ENCODE results near the gene PHF21A. TPM values are rescaled to one million over a fixed set of nuclear protein-coding genes. Genes with fewer than 3 reads are reported as not detected.

Gene PHF21A
- total and polyA plus RNA-seq, 10 of the 15 experiments (the other 5 are each of a cell fraction or from before 2014, with no cell fraction given): 2.6 to 37.2 (median 16.0) TPM

DNA sequence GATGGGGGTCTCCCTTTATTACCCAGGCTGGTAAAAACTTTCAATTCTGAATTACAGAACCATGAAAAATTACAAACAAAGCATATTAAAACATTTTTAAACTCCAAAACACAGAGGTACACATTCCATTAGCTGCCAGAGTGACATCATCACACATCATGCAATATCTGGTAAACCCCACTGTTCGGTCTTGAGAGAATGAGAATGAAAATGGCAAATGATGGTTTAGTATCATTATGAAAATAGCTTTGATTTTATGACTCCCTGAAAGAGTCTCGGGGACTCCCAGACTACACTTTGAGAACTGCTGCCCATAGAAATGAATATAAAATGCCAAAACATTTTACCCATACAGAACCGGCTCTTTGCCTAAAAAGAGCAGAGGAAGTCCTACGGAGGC, 180.0 kb downstream of the PHF21A start (continued):
- TF ChIP-seq, protein P1, sequence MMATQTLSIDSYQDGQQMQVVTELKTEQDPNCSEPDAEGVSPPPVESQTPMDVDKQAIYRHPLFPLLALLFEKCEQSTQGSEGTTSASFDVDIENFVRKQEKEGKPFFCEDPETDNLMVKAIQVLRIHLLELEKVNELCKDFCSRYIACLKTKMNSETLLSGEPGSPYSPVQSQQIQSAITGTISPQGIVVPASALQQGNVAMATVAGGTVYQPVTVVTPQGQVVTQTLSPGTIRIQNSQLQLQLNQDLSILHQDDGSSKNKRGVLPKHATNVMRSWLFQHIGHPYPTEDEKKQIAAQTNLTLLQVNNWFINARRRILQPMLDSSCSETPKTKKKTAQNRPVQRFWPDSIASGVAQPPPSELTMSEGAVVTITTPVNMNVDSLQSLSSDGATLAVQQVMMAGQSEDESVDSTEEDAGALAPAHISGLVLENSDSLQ (IDR thresholded peaks at IDR 0.05): no peak
- TF ChIP-seq EZH2 (IDR thresholded peaks at IDR 0.05; ENCODE audit: borderline replicate concordance, control insufficient read depth, low read depth, low read length): no peak
- TF ChIP-seq CREB1 (IDR thresholded peaks at IDR 0.05; ENCODE audit: low read depth): 0 out of 2 replicates have a peak, but pooled peaks have one; percentile 28
- TF ChIP-seq SMARCA5 (IDR thresholded peaks at IDR 0.05): no peak
- no peak for TF ChIP-seq ZNF384 (IDR thresholded peaks at IDR 0.05; ENCODE audit: borderline replicate concordance, low read depth, low read length)
- TF ChIP-seq EED (IDR thresholded peaks at IDR 0.05; ENCODE audit: low read depth): no peak

- ChIA-PET SMC1A (ENCODE audit: uncharacterized antibody, unreplicated experiment) (interaction anchor here (1.0 to 4.2 kb wide), 4 partner anchors 9 to 26 kb away, joined by 3 to 24 read pairs (median 4); partner anchors contain the start of gene PEX16), POLR2A (interaction anchor here (0.6 to 2.3 kb wide), 7 partner anchors 9 to 1280 kb away, joined by 3 to 19 read pairs (median 4); no protein-coding TSS in a partner anchor), CTCF (interaction anchor here (0.7 to 4.2 kb wide), 4 partner anchors 10 to 67 kb away, joined by 3 to 34 read pairs (median 7); no protein-coding TSS in a partner anchor), RAD21 (ENCODE audit: unreplicated experiment) (interaction anchor here (0.6 to 2.2 kb wide), 3 partner anchors 10 to 97 kb away, joined by 3 to 11 read pairs (median 9); partner anchors contain the start of gene PEX16)
- no peaks in the 10 kb centered on the region for H3K79me2 ChIP-seq (ENCODE audit: control insufficient read depth, insufficient read depth, low read length)
- H3K36me3 ChIP-seq (ENCODE audit: control insufficient read depth in 2 of 2, insufficient read depth in 2 of 2, low read length in 1 of 2): peaks cover 7 to 10% of the 10 kb centered on the region in 2 experiments
- ATAC-seq: no peak
- WGBS (ENCODE audit: insufficient coverage, insufficient replicate concordance, low lambda C conversion rate, missing lambda C conversion rate): 78% methylated on average over 2 of the region's 2 CpGs
- in situ Hi-C loops (cut with MboI): no loop called here
- intact Hi-C loops (cut with micrococcal nuclease; ENCODE audit: unreplicated experiment): no loop called here
- H3K27me3 ChIP-seq (replicated peaks in 1 of 2; ENCODE audit: control insufficient read depth in 2 of 2, insufficient read depth in 2 of 2, low read length in 1 of 2): no peaks in the 10 kb centered on the region
- H3K4me1 ChIP-seq (ENCODE audit: control insufficient read depth, insufficient read depth, low read length): peaks cover 9% of the 10 kb centered on the region
- DNase-seq (ENCODE audit: low read depth, low spot score): no peak
- FAIRE-seq: no peak
- no peak overlapping the region for H3K4me2 ChIP-seq (ENCODE audit: control insufficient read depth, insufficient read depth)
- BruUV-seq (replicated peaks): no TSS peak
- H3K9ac ChIP-seq (ENCODE audit: control insufficient read depth, insufficient read depth, low read length): no peak overlapping the region
- H4K20me1 ChIP-seq (ENCODE audit: control insufficient read depth, insufficient read depth): no peaks in the 10 kb centered on the region
- no peak overlapping the region for H3K27ac ChIP-seq (ENCODE audit: control insufficient read depth, insufficient read depth)
- H3K4me3 ChIP-seq: no peak overlapping the region
- H2AFZ ChIP-seq (ENCODE audit: control insufficient read depth, low read depth, low read length): no peak overlapping the region
- no peaks in the 10 kb centered on the region for H3K9me3 ChIP-seq (replicated peaks; ENCODE audit: control insufficient read depth, insufficient read depth, low read length)
- TF ChIP-seq FOXK2 (IDR thresholded peaks at IDR 0.05): no peak
- TF ChIP-seq RBBP5 (conservative IDR thresholded peaks at IDR 0.05): no peak
- TF ChIP-seq, protein P2, sequence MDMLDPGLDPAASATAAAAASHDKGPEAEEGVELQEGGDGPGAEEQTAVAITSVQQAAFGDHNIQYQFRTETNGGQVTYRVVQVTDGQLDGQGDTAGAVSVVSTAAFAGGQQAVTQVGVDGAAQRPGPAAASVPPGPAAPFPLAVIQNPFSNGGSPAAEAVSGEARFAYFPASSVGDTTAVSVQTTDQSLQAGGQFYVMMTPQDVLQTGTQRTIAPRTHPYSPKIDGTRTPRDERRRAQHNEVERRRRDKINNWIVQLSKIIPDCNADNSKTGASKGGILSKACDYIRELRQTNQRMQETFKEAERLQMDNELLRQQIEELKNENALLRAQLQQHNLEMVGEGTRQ (IDR thresholded peaks at IDR 0.05; ENCODE audit: borderline replicate concordance, low read depth, low read length): no peak
- TF ChIP-seq RAD21 (IDR thresholded peaks at IDR 0.05; ENCODE audit: insufficient read depth, low read depth, low read length): no peak
- no peak for TF ChIP-seq ATF7 (IDR thresholded peaks at IDR 0.05; ENCODE audit: low read depth)
- no peak for TF ChIP-seq LARP7 (IDR thresholded peaks at IDR 0.05)
- no peak for TF ChIP-seq BACH1 (IDR thresholded peaks at IDR 0.05; ENCODE audit: borderline replicate concordance)
- no peak for TF ChIP-seq RFX5 (IDR thresholded peaks at IDR 0.05; ENCODE audit: low read depth, low read length)
- no peak for TF ChIP-seq FOXM1 (IDR thresholded peaks at IDR 0.05; ENCODE audit: low read depth, low read length)
- TF ChIP-seq ETV6 (conservative IDR thresholded peaks at IDR 0.05 in 1 of 2, IDR thresholded peaks at IDR 0.05 in 1 of 2; ENCODE audit: borderline replicate concordance in 1 of 2, low read depth in 1 of 2): no peak
- TF ChIP-seq NR2F1 (conservative IDR thresholded peaks at IDR 0.05): no peak
- TF ChIP-seq NFXL1 (IDR thresholded peaks at IDR 0.05; ENCODE audit: borderline replicate concordance): no peak
- TF ChIP-seq NRF1 (conservative IDR thresholded peaks at IDR 0.05; ENCODE audit: low read depth, low read length): no peak
- no peak for TF ChIP-seq STAT1 (conservative IDR thresholded peaks at IDR 0.05)
These were observed 181.4 kb downstream of the PHF21A start for GRCh38 chr11:45939836-45940235.

All from GM12878 (cell line).